ENCODE measurements around the gene SATB2.

SATB2 gene

GRCh38 chr2:199449455-199449854, 8.3 kb downstream of the SATB2 start:
- Histone ChIP-seq H3K4me3 (no peak overlapping the region), H3K27ac (no peak overlapping the region)
- TF ChIP-seq CTCF (IDR thresholded peaks at IDR 0.05): no peak
- DNase-seq (ENCODE audit: low spot score): no peak

DNA sequence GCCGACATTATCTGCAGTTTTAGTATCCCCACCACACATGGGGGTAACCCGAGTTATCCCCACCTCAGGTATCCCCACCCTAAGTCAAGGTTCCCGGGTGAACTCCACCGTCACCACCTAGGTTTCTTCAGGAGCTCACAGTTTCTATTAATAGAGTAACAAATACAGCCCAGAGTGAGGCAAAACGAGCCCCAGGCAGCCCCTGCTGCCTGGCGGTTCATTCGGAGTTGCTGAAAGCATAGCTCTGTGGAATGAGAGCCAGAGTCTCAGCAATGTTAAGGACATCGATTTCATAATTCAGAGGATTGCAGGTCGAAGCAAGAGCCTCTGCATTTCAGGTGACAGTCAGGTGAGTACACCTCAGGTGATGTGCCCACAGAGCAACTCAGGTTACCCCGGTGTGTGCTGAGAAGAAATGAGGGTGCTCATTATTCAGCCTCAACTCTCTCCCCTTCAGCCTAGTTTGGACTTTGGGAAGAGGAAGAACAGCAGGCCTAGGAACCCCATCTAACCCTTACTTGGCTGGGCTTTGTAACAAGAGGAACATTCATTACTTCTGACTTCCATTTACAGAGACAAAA, 10.7 kb downstream of the SATB2 start:
- DNase-seq (ENCODE audit: low spot score): no peak
- no peak overlapping the region for H3K27ac ChIP-seq
- no peak for TF ChIP-seq CTCF (IDR thresholded peaks at IDR 0.05)
- H3K4me3 ChIP-seq: no peak overlapping the region

DNA sequence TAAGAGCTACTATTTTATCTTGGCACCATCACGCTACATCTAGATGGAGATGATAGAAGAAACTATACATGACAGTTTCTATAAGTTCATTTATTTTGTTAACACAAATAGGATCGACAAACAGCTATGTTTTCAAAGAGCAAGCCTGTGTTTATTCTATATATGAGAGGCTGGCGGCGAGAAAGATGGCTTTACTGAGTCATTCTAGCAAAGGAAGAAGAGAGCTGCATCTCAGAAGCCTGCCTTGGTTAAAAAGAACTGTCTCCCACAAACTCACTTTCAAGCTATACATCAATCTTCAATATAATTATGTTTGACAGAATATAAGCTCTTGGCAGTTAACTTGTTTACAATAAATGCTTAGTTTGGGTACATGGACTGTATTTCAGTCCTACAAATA, 13.0 kb downstream of the SATB2 start:
- Histone ChIP-seq H3K4me3 (no peak overlapping the region), H3K27ac (no peak overlapping the region)
- no peak for DNase-seq (ENCODE audit: low spot score)
- no peak for TF ChIP-seq CTCF (IDR thresholded peaks at IDR 0.05)

DNA sequence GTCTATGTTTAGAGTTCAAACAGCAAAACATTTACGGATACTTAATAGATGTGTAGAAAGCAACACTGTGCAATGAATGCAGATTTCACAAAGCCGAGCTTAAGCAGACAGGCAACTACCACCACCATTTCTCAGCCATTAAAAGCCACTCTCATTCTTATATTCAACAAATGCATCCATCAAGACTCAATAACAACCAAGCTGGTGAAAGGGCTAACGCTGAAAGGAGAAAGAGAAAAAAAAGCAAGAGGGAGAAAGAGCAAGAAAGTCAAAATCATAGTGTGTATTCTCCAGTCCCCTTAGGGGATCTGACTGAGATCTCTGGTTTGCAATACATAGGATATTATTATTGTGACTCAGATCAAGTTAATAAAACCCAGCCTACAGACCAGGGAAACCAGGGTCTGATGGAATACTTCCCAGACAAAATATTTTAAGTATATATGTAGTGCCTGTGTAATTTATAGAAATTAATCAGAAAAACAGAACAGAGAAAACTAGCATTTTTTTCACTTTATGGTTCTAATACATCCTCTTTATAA, 14.1 kb downstream of the SATB2 start:
- TF ChIP-seq CTCF (IDR thresholded peaks at IDR 0.05): no peak
- Histone ChIP-seq H3K27ac (no peak overlapping the region), H3K4me3 (no peak overlapping the region)
- DNase-seq (ENCODE audit: low spot score): no peak

- Histone ChIP-seq H3K27ac (no peak overlapping the region), H3K4me3 (no peak overlapping the region)
- no peak for TF ChIP-seq CTCF (IDR thresholded peaks at IDR 0.05)
- no peak for DNase-seq (ENCODE audit: low spot score)
Observed at GRCh38 chr2:199442173-199442572, 15.6 kb downstream of the SATB2 start.

- DNase-seq (ENCODE audit: low spot score): no peak
- H3K4me3 ChIP-seq: no peak overlapping the region
- TF ChIP-seq CTCF (IDR thresholded peaks at IDR 0.05): no peak
- H3K27ac ChIP-seq: no peak overlapping the region
Observed at GRCh38 chr2:199441759-199442158, 16.0 kb downstream of the SATB2 start.

- DNase-seq (ENCODE audit: low spot score): no peak
- no peak overlapping the region for H3K27ac ChIP-seq
- H3K4me3 ChIP-seq: no peak overlapping the region
- no peak for TF ChIP-seq CTCF (IDR thresholded peaks at IDR 0.05)
Observed at GRCh38 chr2:199440118-199440517, 17.6 kb downstream of the SATB2 start.
